NCI-H146 (cell line): ENCODE results near the gene APBB2.
A peak's percentile ranks its signal among the peaks of the same experiment; 100 is the strongest.

Source experiments
- DNase-seq: peaks from one replicate; lab custom pipeline; 2025; lab: John Stamatoyannopoulos, UW

APBB2 gene

GRCh38 chr4:41215969-41216293 is 1.6 kb upstream of the APBB2 start:
- no peak for DNase-seq

- peak; percentile 50 for DNase-seq
Observed at GRCh38 chr4:41215155-41215554, 813 bp upstream of the APBB2 start.

DNA sequence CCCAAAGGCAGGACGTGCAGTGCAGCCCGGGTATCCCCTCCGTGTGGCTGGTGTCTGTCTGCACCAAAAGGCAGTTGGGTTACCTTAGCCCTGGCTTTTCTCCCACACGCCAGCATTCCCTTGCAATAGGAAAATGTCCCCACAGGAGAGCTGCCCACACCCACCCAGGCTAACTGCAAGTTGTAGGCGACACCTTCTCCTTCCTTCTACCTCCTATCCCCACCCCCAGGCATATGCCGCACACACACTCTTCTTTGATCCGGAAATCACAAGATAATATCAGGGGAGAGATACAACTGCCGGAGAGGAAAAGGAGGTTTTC is 444 bp upstream of the APBB2 start:
- DNase-seq: no peak

DNA sequence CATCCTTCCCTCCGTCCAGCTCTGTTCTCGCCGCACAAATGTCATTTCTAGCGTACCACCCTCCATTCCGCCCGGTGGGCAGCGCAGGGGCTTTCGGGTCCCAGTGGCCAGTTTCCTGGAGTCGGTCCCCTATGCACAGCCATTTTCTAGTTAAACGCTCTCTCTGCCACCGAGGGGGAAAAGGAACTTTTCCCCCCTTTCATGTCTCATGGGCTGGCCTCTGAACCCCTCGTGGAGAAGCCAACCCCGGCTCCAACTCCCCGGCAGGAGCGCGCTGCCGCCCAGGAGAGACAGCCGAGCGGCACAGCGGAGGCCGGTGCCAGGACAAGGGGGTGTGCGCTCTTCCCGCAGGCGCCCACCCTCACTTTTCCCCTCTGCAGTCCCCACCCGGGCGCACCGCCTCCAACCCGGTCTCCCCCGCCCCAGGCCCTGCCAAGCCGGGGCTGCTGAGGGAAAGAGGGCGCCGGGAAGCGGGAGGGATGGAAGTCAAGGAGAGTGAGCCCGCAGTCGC is 662 bp downstream of the APBB2 start:
- peak; percentile 34 for DNase-seq

GRCh38 chr4:41212616-41213203 is 1.6 kb downstream of the APBB2 start:
- peak; percentile 66 for DNase-seq

- no peak for DNase-seq
Observed at GRCh38 chr4:41211951-41212615, 2.3 kb downstream of the APBB2 start.

DNA sequence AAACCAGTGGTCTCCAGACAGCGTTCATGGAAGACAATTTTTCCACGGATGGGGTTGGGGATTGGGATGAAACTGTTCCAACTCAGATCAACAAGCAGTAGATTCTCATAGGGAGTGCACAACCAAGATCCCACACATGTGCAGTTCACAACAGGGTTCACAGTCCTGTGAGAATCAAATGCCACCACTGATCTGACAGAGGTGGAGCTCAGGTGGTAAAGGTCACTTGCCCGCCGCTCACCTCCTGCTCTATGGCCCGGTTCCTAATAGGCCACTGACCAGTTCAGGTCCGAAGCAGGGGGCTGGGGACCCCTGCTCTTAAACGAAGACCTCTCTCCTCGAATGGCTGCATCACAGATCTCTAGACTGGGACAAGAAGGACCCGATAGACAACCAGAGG is 4.4 kb downstream of the APBB2 start:
- no peak for DNase-seq

GRCh38 chr4:41209187-41209586 is 5.2 kb downstream of the APBB2 start:
- no peak for DNase-seq

- DNase-seq: no peak
Observed at GRCh38 chr4:41207291-41207831, 7.0 kb downstream of the APBB2 start.

GRCh38 chr4:41205854-41206460 is 8.4 kb downstream of the APBB2 start:
- no peak for DNase-seq

GRCh38 chr4:41205130-41205529 is 9.2 kb downstream of the APBB2 start:
- no peak for DNase-seq

GRCh38 chr4:41204400-41204978 is 9.9 kb downstream of the APBB2 start:
- no peak for DNase-seq

GRCh38 chr4:41203841-41204240 is 10.5 kb downstream of the APBB2 start:
- no peak for DNase-seq

- no peak for DNase-seq
Observed at GRCh38 chr4:41202820-41203568, 11.3 kb downstream of the APBB2 start.

DNA sequence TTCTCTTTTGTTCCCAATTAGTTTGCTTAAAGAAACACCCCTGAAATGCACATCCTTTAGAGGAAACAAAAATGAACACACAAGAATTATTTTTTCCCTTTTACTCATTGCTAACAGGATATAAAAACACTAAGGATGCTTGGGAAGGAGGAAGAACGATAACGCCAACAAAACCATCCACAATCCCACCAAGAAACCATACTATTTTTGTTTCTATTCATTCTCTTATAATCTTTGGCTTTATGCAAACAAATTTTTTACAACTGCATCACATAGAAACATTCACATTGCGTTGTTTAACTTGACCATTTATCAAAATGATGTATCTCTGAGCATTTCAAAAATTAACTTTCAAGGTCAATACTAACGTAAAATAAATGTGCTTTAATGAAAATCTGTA is 12.0 kb downstream of the APBB2 start:
- DNase-seq: no peak

- no peak for DNase-seq
Observed at GRCh38 chr4:41200486-41201017, 13.8 kb downstream of the APBB2 start.

GRCh38 chr4:41199788-41200187 is 14.6 kb downstream of the APBB2 start:
- no peak for DNase-seq

GRCh38 chr4:41197996-41198395 is 16.3 kb downstream of the APBB2 start:
- no peak for DNase-seq

DNA sequence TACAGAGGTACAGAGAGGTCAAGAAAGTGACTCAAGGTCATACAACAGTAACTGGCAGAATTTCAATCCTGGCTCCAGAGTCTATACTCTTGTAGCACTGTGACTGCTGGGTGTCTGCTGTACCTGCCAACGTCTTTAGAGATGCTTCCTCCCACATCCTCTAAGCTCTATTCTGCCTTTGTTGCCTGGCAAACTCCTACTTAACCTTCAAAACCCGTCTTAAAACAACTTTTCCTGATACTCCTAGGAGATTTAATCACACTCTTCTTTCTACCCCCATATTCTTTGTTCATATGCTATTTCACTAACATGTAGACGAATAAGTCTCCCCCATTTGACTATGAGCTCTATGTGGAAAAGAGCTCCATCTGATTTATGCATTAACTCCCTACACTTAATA is 16.8 kb downstream of the APBB2 start:
- no peak for DNase-seq

- DNase-seq: no peak
Observed at GRCh38 chr4:41196633-41197332, 17.6 kb downstream of the APBB2 start.

DNA sequence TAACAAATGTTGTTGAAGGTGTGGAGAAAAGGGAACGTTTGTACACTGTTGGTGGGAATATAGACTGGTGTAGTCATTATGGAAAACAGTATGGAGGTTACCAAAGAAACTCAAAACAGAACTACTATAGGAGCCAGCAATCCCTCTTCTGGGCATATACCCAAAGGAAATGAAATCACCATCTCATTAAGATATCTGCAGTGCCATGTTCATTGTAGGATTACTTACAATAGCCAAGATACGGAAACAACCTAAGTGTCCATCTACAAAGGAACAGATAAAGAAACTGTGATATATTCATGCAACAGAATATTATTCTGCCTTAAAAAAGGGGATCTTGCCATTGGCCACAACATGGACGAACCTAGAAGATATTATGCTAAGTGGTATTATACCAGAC is 22.2 kb downstream of the APBB2 start:
- DNase-seq: no peak

DNA sequence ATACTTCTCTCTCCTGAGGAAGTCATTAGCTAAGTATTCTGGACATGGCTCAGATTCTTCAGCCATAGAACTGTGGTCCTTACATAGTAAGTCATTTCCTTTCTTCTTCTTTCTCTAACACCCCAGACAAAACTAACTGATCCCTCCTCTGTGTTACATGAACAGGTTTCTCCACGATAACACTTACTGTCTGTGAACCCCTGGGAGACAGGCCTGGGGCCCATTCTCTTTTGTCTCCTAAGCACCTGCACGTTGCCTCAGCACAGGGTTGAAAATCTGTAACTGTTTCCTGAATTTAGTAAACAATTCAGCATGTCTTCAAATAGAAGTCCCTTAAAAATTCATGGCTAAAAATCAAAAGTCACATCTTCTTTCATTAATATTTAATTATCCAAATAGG is 24.7 kb downstream of the APBB2 start:
- peak; percentile 39 for DNase-seq
